IMR-90 (cell line): ENCODE measurements around the gene CD300LF. TPM values are rescaled to one million over a fixed set of nuclear protein-coding genes. Genes with fewer than 3 reads are reported as not detected.

Experiments used
- ATAC-seq: fragments of 200-7000 bp; cut with Tn5 transposase; 2 replicates; pipeline ENCODE4 v1.9.1; 2020; ENCODE audit warnings: low read depth, mild to moderate bottlenecking, moderate library complexity
- BruUV-seq: library from RNA; stranded (reverse); fragments of 400-500 nt; replicated peaks from 2 replicates; lab custom pipeline; 2021; lab: Mats Ljungman, UMichigan
- CTCF ChIA-PET: fragments of 300-600 bp; formaldehyde crosslinking; extraction: SDS; loops from one replicate; lab custom pipeline; 2021; ENCODE audit warnings: antibody characterized with exemption; lab: Yijun Ruan, JAX
- POLR2A ChIA-PET: fragments of 300-600 bp; sonication (Branson Sonifier 250); formaldehyde crosslinking; loops from one replicate; lab custom pipeline; 2022; ENCODE audit warnings: antibody characterized with exemption; ENCODE audit not compliant: unreplicated experiment; lab: Charles Lee
- DNase-seq: peaks from one replicate; pipeline ENCODE4 v3.0.0; 2013
- H2AFZ ChIP-seq: replicated peaks from 2 replicates; pipeline ENCODE3; 2013; ENCODE audit warnings: low read length, mild to moderate bottlenecking; ENCODE audit not compliant: poor library complexity
- H2AK5ac ChIP-seq: 2 replicates; pipeline ENCODE4 v1.6.1; 2013; ENCODE audit warnings: low read depth, low read length, inconsistent platforms
- H2AK9ac ChIP-seq: replicated peaks from 2 replicates; pipeline ENCODE3; 2013; ENCODE audit warnings: mild to moderate bottlenecking, low read depth, low read length, moderate library complexity; ENCODE audit not compliant: poor library complexity
- H2BK120ac ChIP-seq: 2 replicates; pipeline ENCODE4 v1.6.1; 2013; ENCODE audit warnings: low read depth, low read length, inconsistent platforms
- H2BK15ac ChIP-seq: 3 replicates; pipeline ENCODE4 v1.6.1; 2013; ENCODE audit warnings: low read depth, low read length, inconsistent platforms
- H2BK20ac ChIP-seq: 2 replicates; pipeline ENCODE4 v1.6.1; 2013; ENCODE audit warnings: low read depth, mild to moderate bottlenecking, inconsistent platforms, low read length, moderate library complexity
- H2BK5ac ChIP-seq: 2 replicates; pipeline ENCODE4 v1.6.1; 2013; ENCODE audit warnings: mild to moderate bottlenecking, low read depth, low read length, inconsistent platforms; ENCODE audit not compliant: poor library complexity, severe bottlenecking
- H3K14ac ChIP-seq: replicated peaks from 2 replicates; pipeline ENCODE4 v1.6.1; 2013; ENCODE audit warnings: low read depth, low read length, inconsistent platforms
- H3K18ac ChIP-seq: 2 replicates; pipeline ENCODE4 v1.6.1; 2013; ENCODE audit warnings: low read depth, low read length, control low read depth
- H3K23ac ChIP-seq: 2 replicates; pipeline ENCODE4 v1.6.1; 2013; ENCODE audit warnings: low read depth, low read length, inconsistent platforms
- H3K27ac ChIP-seq: 2 replicates; pipeline ENCODE4 v1.5.1; 2013; ENCODE audit warnings: mild to moderate bottlenecking, control low read depth, low read length; ENCODE audit not compliant: insufficient read depth
- H3K27me3 ChIP-seq: 2 replicates; pipeline ENCODE4 v1.6.1; 2013; ENCODE audit warnings: low read length; ENCODE audit not compliant: control insufficient read depth, insufficient read depth
- H3K36me3 ChIP-seq: 2 replicates; pipeline ENCODE4 v1.6.1; 2013; ENCODE audit warnings: low read length, mixed read lengths; ENCODE audit not compliant: control insufficient read depth, insufficient read depth
- H3K4ac ChIP-seq: 2 replicates; pipeline ENCODE4 v1.6.1; 2013; ENCODE audit warnings: low read depth, low read length, inconsistent platforms
- H3K4me1 ChIP-seq: 2 replicates; pipeline ENCODE4 v1.6.1; 2013; ENCODE audit warnings: low read length, mixed read lengths; ENCODE audit not compliant: control insufficient read depth, insufficient read depth
- H3K4me2 ChIP-seq: 2 replicates; pipeline ENCODE4 v1.6.1; 2013; ENCODE audit warnings: low read depth, mild to moderate bottlenecking, control low read depth, low read length, moderate library complexity
- H3K4me3 ChIP-seq: 2 replicates; pipeline ENCODE4 v1.5.1; 2013; ENCODE audit warnings: low read depth, mild to moderate bottlenecking, control low read depth, low read length, moderate library complexity; ENCODE audit not compliant: insufficient read depth
- H3K56ac ChIP-seq: 2 replicates; pipeline ENCODE4 v1.6.1; 2013; ENCODE audit warnings: low read length, inconsistent platforms; ENCODE audit not compliant: insufficient read depth; ENCODE audit errors: extremely low read depth
- H3K79me1 ChIP-seq, 2 experiments: 2 replicates each; pipeline ENCODE4 v1.6.1; 2013; ENCODE audit warnings: low read length in 2 of 2, inconsistent platforms in 1 of 2, low read depth in 1 of 2
- H3K9ac ChIP-seq: 2 replicates; pipeline ENCODE4 v1.6.1; 2013; ENCODE audit warnings: low read depth, low read length, control low read depth
- H3K9me1 ChIP-seq: 2 replicates; pipeline ENCODE4 v1.6.1; 2013; ENCODE audit warnings: low read length, inconsistent platforms; ENCODE audit not compliant: insufficient read depth
- H3K9me3 ChIP-seq: 2 replicates; pipeline ENCODE4 v1.6.1; 2013; ENCODE audit warnings: low read length; ENCODE audit not compliant: control insufficient read depth, insufficient read depth
- H4K20me1 ChIP-seq: 2 replicates; pipeline ENCODE4 v1.6.1; 2013; ENCODE audit warnings: low read length, inconsistent platforms; ENCODE audit not compliant: insufficient read depth
- H4K5ac ChIP-seq: 2 replicates; pipeline ENCODE4 v1.6.1; 2013; ENCODE audit warnings: mild to moderate bottlenecking, low read depth, low read length, control low read depth
- H4K8ac ChIP-seq, 2 experiments: 2 replicates each; pipeline ENCODE4 v1.6.1; 2013; ENCODE audit warnings: low read depth in 2 of 2, low read length in 2 of 2, control low read depth in 1 of 2, inconsistent platforms in 1 of 2
- H4K91ac ChIP-seq: 2 replicates; pipeline ENCODE4 v1.6.1; 2013; ENCODE audit warnings: low read depth, low read length, inconsistent platforms; ENCODE audit not compliant: insufficient read depth
- CEBPB ChIP-seq: IDR thresholded peaks from 2 replicates; pipeline ENCODE4 v1.6.1; 2012; ENCODE audit warnings: low read depth, low read length, improper control_type of control experiment
- MAFK ChIP-seq: IDR thresholded peaks from 2 replicates; pipeline ENCODE4 v1.6.1; 2012; ENCODE audit warnings: low read depth, low read length, improper control_type of control experiment
- WGBS, 2 experiments: methylation state at CpG; one replicate each; pipeline versions ENCODE4 v1.1.5 to v1.1.7; 2013; ENCODE audit warnings: missing lambda C conversion rate in 2 of 2; ENCODE audit not compliant: insufficient read length in 1 of 2; ENCODE audit errors: extremely low coverage in 2 of 2; 5-methylcytosine and 5-hydroxymethylcytosine counted together
- dilution Hi-C: fragments of 300-500 bp; cut with HindIII; formaldehyde crosslinking; loops from one replicate; pipeline ENCODE4 v1.14.3; 2018; ENCODE audit warnings: low sequenced_read_pairs; ENCODE audit not compliant: unreplicated experiment
- in situ Hi-C: fragments of 300-500 bp; cut with MboI; formaldehyde crosslinking; loops from 3 replicates; pipeline ENCODE4 v1.14.3; 2019; ENCODE audit warnings: low sequenced_read_pairs, inconsistent platforms, mixed read lengths
- intact Hi-C: fragments of 100-400 bp; cut with micrococcal nuclease; formaldehyde crosslinking; loops from 2 replicates; pipeline ENCODE4 v1.10.0; 2022
- polyA plus RNA-seq, 3 experiments: library from polyadenylated mRNA; depleted of rRNA; stranded (reverse); fragments of >200 nt; gene quantifications; 2 replicates each; pipeline ENCODE4 v1.2.3, GENCODE V29; 2012; ENCODE audit warnings: low replicate concordance in 1 of 3
- total RNA-seq: library from RNA; depleted of rRNA; stranded (reverse); fragments of >200 nt; gene quantifications from 2 replicates; pipeline ENCODE4 v1.2.3, GENCODE V29; 2012

The CD300LF gene
- total and polyA plus RNA-seq, 2 of the 4 experiments (the other 2 are of a cell fraction): not detected

DNA sequence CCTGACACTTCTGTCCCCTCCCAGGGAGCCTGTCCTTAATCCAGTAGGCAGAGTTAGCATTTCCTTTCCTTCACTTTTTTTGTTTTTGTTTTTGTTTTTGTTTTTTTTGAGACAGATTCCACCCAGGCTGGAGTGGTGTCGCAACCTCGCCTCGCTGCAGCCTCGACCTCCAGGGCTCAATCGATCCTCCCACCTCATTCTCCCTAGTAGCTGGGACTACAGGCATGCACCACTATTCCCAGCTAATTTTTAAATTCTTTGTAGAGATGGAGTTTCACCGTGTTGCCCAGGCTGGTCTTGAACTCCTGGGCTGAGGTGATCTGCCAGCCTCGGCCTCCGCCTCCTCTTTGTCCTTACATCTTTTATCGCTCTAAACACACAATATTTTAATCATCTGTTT, 39.7 kb upstream of the CD300LF start:
- H2BK20ac ChIP-seq: no peak overlapping the region
- no peak overlapping the region for H4K5ac ChIP-seq
- in situ Hi-C loops (no loop called here), intact Hi-C loops (no loop called here), dilution Hi-C loops (no loop called here)
- H3K27me3 ChIP-seq: no peaks in the 10 kb centered on the region
- H3K18ac ChIP-seq: no peak overlapping the region
- H2AK9ac ChIP-seq: no peak overlapping the region
- ChIA-PET POLR2A (no interaction called here), CTCF (interaction anchor here (0.6 kb wide), 1 partner anchor 569 kb away, joined by 3 read pairs; no protein-coding TSS in a partner anchor)
- no peak overlapping the region for H3K23ac ChIP-seq
- no peak overlapping the region for H4K91ac ChIP-seq
- no peak overlapping the region for H3K4me2 ChIP-seq
- no peak overlapping the region for H3K14ac ChIP-seq
- no peak overlapping the region for H3K27ac ChIP-seq
- no peak overlapping the region for H3K4ac ChIP-seq
- H2BK5ac ChIP-seq: no peak overlapping the region
- H3K9me3 ChIP-seq: no peaks in the 10 kb centered on the region
- H3K36me3 ChIP-seq: no peaks in the 10 kb centered on the region
- TF ChIP-seq CEBPB (0 out of 2 replicates have a peak, but pooled peaks have one; percentile 19), MAFK (no peak)
- no CpG with 5 or more reads among the region's 9 CpGs for WGBS, 2 experiments
- H4K20me1 ChIP-seq: peaks cover 4% of the 10 kb centered on the region; the same call in 1 of the 2 replicates
- no TSS peak for BruUV-seq
- H2BK15ac ChIP-seq: no peak overlapping the region
- H2AFZ ChIP-seq: no peak overlapping the region
- no peak overlapping the region for H4K8ac ChIP-seq
- H2BK120ac ChIP-seq: no peak overlapping the region
- no peak overlapping the region for H3K4me3 ChIP-seq
- H3K79me1 ChIP-seq: peaks cover 6 to 22% of the 10 kb centered on the region in 2 experiments
- no peak overlapping the region for H3K56ac ChIP-seq
- no peak for ATAC-seq
- no peak overlapping the region for H2AK5ac ChIP-seq
- peaks cover 8% of the 10 kb centered on the region; the same call in 1 of the 2 replicates for H3K4me1 ChIP-seq
- no peak for DNase-seq
- no peak overlapping the region for H3K9ac ChIP-seq
- peaks cover 3% of the 10 kb centered on the region for H3K9me1 ChIP-seq
